B cell (primary cell): ENCODE results near the gene MIP.

Experiments
- EZH2 ChIP-seq: IDR thresholded peaks from 2 replicates; pipeline ENCODE4 v1.6.1; 2012; ENCODE audit warnings: borderline replicate concordance, low read depth, mild to moderate bottlenecking, moderate library complexity, low read length; ENCODE audit not compliant: insufficient read depth, poor library complexity, severe bottlenecking
- TF ChIP-seq, protein P1 (sequence below): fragments of 200-600 bp; IDR thresholded peaks from one replicate; pipeline ENCODE4 v1.8.0; 2022; ENCODE audit warnings: antibody characterized with exemption, mild to moderate bottlenecking

DNA sequence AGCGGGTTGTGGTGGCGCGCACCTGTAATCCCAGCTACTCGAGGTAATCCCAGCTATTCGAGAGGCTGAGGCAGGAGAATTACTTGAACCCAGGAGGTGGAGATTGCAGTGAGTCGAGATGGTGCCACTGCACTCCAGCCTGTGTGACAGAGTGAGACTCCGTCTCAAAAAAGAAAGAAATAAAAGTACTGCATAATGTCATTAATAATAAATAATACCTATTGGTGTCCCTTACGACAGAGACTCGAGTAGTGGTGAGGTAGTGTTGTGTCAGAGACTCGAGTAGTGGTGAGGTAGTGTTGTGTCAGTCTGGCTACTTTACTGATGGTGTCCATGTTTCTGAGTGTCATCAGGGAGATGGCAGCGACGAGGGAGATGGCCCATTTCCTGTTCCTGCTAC, 32.2 kb upstream of the MIP start:
- TF ChIP-seq, protein P1, sequence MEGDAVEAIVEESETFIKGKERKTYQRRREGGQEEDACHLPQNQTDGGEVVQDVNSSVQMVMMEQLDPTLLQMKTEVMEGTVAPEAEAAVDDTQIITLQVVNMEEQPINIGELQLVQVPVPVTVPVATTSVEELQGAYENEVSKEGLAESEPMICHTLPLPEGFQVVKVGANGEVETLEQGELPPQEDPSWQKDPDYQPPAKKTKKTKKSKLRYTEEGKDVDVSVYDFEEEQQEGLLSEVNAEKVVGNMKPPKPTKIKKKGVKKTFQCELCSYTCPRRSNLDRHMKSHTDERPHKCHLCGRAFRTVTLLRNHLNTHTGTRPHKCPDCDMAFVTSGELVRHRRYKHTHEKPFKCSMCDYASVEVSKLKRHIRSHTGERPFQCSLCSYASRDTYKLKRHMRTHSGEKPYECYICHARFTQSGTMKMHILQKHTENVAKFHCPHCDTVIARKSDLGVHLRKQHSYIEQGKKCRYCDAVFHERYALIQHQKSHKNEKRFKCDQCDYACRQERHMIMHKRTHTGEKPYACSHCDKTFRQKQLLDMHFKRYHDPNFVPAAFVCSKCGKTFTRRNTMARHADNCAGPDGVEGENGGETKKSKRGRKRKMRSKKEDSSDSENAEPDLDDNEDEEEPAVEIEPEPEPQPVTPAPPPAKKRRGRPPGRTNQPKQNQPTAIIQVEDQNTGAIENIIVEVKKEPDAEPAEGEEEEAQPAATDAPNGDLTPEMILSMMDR, result no peak
- no peak for TF ChIP-seq EZH2
